ENCODE data around the gene MICU1. TPM values are rescaled to one million over a fixed set of nuclear protein-coding genes. Genes with fewer than 3 reads are reported as not detected.
"Not testable (repeated sequence)": the region's sequence is repeated elsewhere in the genome, so short reads cannot be mapped to it uniquely, and the experiment has no call there.

The MICU1 gene
- total RNA-seq, 2 donors from 2014 or later, result 48.9 to 54.1 TPM

- DNase-seq, result no peak
- intact Hi-C loops (cut with DNase I, micrococcal nuclease), result no loop called here
- no peak for ATAC-seq
These were observed 297.1 kb downstream of the MICU1 start for GRCh38 chr10:72328829-72329204.

GRCh38 chr10:72328045-72328828, 297.6 kb downstream of the MICU1 start:
- intact Hi-C loops (cut with DNase I, micrococcal nuclease), result no loop called here
- DNase-seq (peak in 1 of 2 donors; percentile 74), ATAC-seq (peak; percentile 50)

- intact Hi-C loops (cut with DNase I, micrococcal nuclease); ATAC-seq; DNase-seq: not testable (repeated sequence)
These were observed 298.9 kb downstream of the MICU1 start for GRCh38 chr10:72326665-72327603.

- intact Hi-C loops (cut with DNase I, micrococcal nuclease); DNase-seq; ATAC-seq: not testable (repeated sequence)
These were observed 300.4 kb downstream of the MICU1 start for GRCh38 chr10:72325243-72326175.

GRCh38 chr10:72323771-72324191, 302.1 kb downstream of the MICU1 start:
- intact Hi-C loops (cut with DNase I, micrococcal nuclease), result no loop called here
- no peak for DNase-seq
- no peak for ATAC-seq

- intact Hi-C loops (cut with DNase I, micrococcal nuclease), result no loop called here
- no peak for ATAC-seq
These were observed 302.6 kb downstream of the MICU1 start for GRCh38 chr10:72323108-72323749.

GRCh38 chr10:72322280-72323058, 303.4 kb downstream of the MICU1 start:
- ATAC-seq (no peak), DNase-seq (no peak)
- intact Hi-C loops (cut with DNase I, micrococcal nuclease), result no loop called here

More at GRCh38 chr10:72323108-72323749, 302.6 kb downstream of the MICU1 start:
- no peak for DNase-seq

GRCh38 chr10:72322030-72322279, 303.9 kb downstream of the MICU1 start:
- intact Hi-C loops (cut with DNase I, micrococcal nuclease), result no loop called here
- no peak for ATAC-seq

GRCh38 chr10:72321248-72322029, 304.4 kb downstream of the MICU1 start:
- no peak for DNase-seq
- intact Hi-C loops (cut with DNase I, micrococcal nuclease), result no loop called here
- no peak for ATAC-seq

More at GRCh38 chr10:72322030-72322279, 303.9 kb downstream of the MICU1 start:
- DNase-seq, result no peak

GRCh38 chr10:72320676-72321247, 305.1 kb downstream of the MICU1 start:
- intact Hi-C loops (cut with DNase I, micrococcal nuclease), result no loop called here
- DNase-seq (peak; percentile 52 to 82), ATAC-seq (peak; percentile 18)

- intact Hi-C loops (cut with DNase I, micrococcal nuclease), result no loop called here
- DNase-seq, result peak; percentile 92 to 94
- peak; percentile 79 for ATAC-seq
These were observed 306.2 kb downstream of the MICU1 start for GRCh38 chr10:72319416-72320254.

GRCh38 chr10:72318418-72319262, 307.2 kb downstream of the MICU1 start:
- DNase-seq (no peak), ATAC-seq (no peak)
- intact Hi-C loops (cut with DNase I, micrococcal nuclease), result no loop called here

Measured in left colon (tissue), 2 donors.